HS-5 (cell line): ENCODE data around the gene GLT8D1.
"Not testable (repeated sequence)": the region's sequence is repeated elsewhere in the genome, so short reads cannot be mapped to it uniquely, and the experiment has no call there.

Experiments used
- DNase-seq: peaks from one replicate; pipeline ENCODE4 v3.0.0-alpha.2; 2012; ENCODE audit warnings: low read depth

The GLT8D1 gene

DNA sequence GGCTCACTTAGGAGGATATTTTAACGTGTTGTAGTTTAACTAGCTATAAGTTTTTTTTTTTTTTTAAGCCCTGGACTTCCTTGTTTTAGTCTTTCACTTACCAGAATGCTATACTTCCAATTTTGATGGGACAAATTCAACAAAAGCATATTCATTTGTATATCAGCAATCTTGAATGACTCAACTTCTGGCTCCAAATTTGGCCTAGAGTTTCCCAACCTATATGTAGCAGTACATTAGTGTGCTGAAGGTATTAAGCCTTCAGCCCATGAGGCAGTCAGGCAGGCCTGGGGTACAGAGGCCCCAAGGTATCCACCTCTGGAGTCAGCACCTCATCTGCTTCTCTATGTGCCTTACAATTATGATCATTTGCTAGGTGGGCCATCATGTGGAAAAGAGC, 25.8 kb downstream of the GLT8D1 start:
- no peak for DNase-seq

DNA sequence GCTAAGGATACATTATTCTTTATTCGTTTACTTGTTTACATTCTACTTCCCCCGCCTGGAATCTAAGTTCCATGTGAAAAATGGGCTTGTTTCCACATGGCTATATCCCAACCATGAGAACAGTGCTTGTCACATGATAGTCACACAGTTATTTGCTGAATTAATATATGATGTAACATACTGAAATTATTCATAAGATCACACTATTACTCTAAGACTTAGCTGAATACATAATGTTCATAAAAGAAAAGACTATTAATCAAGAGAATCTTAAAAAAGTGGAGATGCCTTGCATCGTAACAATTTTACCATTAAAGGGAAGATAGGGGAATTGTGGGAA, 26.4 kb downstream of the GLT8D1 start:
- no peak for DNase-seq

GRCh38 chr3:52678265-52679198, 27.1 kb downstream of the GLT8D1 start:
- no peak for DNase-seq

DNA sequence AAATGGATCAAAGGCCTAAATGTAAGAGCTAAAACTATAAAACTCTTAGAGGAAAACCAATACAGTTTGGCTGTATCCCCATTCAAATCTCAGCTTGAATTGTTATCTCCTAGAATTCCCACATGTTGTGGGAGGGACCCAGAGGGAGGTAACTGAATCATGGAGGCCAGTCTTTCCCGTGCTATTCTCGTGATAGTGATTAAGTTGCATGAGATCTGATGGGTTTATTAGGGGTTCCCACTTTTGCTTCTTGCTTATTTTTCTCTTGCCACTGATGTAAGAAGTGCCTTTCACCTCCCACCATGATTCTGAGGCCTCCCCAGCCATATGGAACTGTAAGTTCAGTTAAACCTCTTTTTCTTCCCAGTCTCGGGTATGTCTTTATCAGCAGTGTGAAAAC, 29.4 kb downstream of the GLT8D1 start:
- not testable (repeated sequence) for DNase-seq

- no peak for DNase-seq
Measured at GRCh38 chr3:52671676-52672075, 33.9 kb downstream of the GLT8D1 start.

- peak; percentile 99 for DNase-seq
Measured at GRCh38 chr3:52670621-52671521, 34.7 kb downstream of the GLT8D1 start.

DNA sequence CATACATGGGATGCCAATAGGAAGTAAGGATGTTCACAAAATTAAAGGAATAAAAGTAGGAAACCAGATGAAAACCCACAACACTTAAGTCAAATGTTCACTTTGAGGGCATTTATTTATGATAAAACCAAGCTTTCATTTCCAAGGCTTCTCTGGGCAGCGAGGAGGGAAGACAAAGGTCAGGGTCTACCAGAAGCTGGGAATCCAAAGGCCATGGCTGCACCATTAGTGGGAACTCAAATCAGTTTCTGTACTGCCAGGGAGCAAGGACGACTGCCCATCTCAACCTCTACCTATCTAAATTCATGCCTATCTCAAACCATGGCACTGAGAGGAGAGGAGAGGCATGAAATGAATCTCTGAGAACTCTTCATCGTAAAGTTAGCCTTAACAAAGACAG, 42.5 kb downstream of the GLT8D1 start:
- DNase-seq: no peak

- DNase-seq: no peak
Measured at GRCh38 chr3:52660046-52660445, 45.5 kb downstream of the GLT8D1 start.

- no peak for DNase-seq
Measured at GRCh38 chr3:52655895-52656294, 49.7 kb downstream of the GLT8D1 start.

DNA sequence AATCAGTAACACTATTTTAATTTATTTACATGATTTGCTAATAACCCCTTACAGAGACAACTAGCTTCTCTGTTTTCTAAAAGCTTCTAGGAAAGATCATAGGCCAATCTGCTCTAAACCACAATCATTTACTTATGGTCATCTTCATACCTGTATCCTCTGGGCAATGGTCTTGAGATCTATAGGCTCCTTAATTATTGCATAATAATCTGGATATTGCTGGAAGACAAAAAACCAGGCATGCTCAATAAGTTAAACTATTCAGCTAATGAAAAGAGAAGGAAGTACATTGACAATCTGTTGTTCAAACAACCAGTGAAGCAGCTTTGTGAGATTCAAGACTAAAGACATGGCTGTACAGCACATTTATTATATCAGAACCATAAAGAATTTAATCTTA, 54.0 kb downstream of the GLT8D1 start:
- no peak for DNase-seq

DNA sequence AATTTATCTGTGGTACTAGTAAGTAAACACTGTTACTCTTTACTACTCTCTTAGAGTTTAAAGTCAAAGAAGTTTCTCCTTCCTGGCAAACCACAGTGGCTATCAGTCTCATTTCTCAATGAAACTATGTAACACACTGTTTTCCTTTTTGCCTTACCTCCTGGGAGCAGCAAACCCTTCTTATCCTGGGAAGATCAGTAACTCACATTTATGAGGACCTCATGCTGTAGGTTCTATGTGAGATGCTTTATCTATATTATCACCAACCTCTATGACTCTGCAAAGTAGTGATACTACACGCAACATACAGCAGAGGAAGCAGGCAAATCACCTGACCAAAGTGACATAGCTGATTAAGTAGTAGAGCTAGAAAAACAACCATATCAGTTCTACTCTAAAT, 55.2 kb downstream of the GLT8D1 start:
- DNase-seq: no peak

DNA sequence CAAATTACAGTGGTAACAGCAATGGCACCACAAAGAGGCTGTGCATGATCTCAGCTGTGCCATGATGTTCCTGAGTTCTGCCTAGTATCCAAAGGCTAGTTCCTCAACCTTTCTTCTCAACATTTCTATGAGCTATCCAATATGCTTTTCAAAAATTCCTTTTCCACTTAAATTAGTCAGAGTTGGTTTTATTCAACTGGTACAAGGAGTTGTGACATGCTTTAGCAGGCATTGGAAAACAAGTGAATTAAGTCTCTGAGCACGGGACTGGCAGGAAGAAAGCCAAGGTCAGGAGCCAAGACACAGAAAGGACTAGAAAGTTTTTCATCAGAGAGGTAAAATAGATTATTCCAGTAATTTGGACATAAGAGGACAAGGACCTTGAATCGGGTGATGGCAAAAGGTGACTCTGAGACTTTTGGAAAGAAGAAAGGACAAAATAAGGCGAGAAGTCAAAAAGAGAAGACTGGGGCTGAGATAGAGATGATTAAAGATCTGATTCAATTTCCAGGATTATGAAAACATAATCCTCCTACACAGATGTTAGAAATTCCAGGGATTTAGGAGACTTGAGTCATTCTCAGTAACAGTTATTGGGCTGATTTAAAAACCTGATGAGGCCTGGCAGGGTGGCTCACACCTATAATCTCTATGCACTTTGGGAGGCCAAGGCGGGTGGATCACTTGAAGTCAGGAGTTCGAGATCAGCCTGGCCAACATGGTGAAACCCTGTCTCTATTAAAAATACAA, 56.0 kb downstream of the GLT8D1 start:
- DNase-seq: peak; percentile 65

DNA sequence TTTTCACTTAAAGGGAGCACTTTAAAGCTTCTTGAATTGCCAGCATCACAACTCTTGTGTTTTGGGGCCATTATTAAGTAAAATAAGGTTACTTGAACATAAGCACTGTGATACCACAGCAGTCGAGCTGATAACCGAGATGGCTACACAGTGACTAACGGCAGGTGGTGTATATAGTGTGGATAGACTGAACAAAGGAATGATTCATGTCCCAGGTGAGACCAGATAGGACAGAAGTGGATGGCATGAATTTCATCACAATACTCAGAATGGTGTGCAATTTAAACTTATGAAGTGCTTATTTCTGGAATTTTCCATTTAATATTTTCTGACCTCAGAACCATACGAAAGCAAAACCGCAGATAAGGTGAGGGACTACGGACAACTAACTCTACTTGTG, 60.0 kb downstream of the GLT8D1 start:
- no peak for DNase-seq
